Left cardiac atrium (tissue), 4 donors: ENCODE results near the gene EFL1. TPM values are rescaled to one million over a fixed set of nuclear protein-coding genes. Genes with fewer than 3 reads are reported as not detected.

Source experiments
- ATAC-seq, 2 donors: fragments of 200-7000 bp; cut with Tn5 transposase; one replicate each; pipeline ENCODE4 v1.9.1; 2020; ENCODE audit warnings: mild to moderate bottlenecking in 2 of 2, moderate library complexity in 2 of 2
- DNase-seq: peaks from one replicate; pipeline ENCODE4 v3.0.0-alpha.2; 2020
- intact Hi-C, 2 donors: fragments of 100-400 bp; cut with DNase I; formaldehyde crosslinking; loops; one replicate each; pipeline versions ENCODE4 v1.14.1 to v1.15.1; 2022 to 2023
- total RNA-seq, 2 donors: library from RNA; stranded (reverse); fragmentation: NEBNext Ultra II Directional; extraction: Animal tissue kit (Norgen Biotek cat#: 25700); gene quantifications; one replicate each; pipeline ENCODE4 v1.2.1, GENCODE V29; 2021
- donor health status: DM: no; HTN: yes; CAD: no.
- donor health status: DM: no; HTN: yes; CAD: no; lungs with severe emphysema.
- donor health status: DM: yes; HTN: yes; CAD: no.
- donor health status: Dilated cardiomyopathy.

Gene EFL1
- total RNA-seq, 2 donors from 2014 or later, result 10.5 to 11.7 TPM

- DNase-seq, result no peak
- peak in 1 of 2 donors; percentile 64 for ATAC-seq
- intact Hi-C loops, result no loop called here
Measured at GRCh38 chr15:82177291-82178010, 85.1 kb downstream of the EFL1 start.

- ATAC-seq, result no peak
- intact Hi-C loops, result no loop called here
- no peak for DNase-seq
Measured at GRCh38 chr15:82176542-82176941, 86.0 kb downstream of the EFL1 start.

DNA sequence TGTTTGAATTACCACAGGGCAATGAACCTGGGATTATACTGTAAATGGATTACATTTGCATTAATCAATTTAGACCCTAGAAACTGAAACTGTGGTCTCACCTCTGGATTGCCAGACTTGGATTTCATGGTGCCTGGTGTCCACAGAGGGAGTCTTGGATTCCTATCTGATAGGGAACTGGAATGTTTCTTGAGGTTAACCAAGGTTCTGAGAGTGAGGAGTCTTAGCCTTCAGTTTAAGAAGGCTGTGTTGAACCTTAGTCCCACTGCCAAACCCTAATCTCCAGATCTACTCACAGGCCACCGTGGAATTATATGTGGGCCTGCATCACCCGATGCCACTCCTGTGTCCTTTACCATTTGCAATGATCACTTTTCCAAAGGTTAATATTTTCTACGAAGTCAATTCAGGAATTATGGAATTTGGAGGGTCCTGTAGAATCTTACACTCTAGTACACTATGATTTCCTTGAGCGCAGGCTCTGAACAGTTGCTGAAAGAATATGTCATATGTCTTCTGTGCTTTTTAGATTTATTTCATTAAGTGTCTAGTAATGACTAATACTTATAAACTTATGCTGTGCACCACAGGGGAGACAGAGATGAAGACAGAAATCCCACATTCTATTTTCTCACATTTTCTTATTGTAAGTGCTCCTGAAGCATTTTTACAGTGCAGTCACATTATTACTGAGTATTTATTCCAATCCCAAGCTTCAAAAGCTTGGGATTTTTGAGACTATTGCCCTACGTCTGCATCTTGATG lies 87.9 kb downstream of the EFL1 start:
- intact Hi-C loops, result no loop called here
- ATAC-seq (no peak), DNase-seq (no peak)

DNA sequence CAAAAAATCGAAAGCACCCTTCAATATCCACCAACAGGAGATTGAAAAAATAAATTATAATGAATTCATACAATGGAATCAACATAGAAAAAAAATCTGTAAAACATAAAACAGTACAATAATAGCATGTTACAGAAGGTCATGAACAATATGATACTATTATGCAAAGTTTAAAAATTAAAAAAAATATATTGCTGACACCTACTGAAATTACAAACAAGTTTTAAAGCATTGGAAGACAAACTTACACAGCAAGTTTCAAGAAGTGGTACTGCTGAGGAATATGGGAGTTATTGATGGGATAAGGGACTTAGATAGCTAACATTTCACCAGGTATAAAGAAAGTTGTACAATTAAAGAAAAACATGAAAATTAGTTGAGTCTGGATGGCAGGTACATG lies 89.4 kb downstream of the EFL1 start:
- ATAC-seq (no peak), DNase-seq (no peak)
- intact Hi-C loops, result no loop called here

DNA sequence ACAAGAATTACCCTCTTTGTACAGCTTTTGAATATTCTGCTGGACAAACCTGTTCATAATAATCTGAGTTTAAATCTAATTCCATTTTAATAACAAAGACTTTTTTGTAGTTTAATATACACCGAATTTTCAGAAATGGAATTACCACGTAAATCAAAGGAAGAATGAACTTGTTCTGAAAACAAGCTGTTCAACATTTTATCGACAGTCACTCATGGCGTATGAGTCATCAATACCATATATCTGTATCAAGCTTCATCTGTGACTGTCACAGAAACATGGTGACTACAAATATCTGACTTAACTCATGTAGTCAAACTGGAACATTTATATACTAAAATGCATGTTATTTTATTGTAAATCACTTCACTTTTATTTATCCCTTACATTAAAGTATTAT lies 90.0 kb downstream of the EFL1 start:
- no peak for ATAC-seq
- intact Hi-C loops, result no loop called here
- DNase-seq, result no peak

- DNase-seq (no peak), ATAC-seq (no peak)
- intact Hi-C loops, result no loop called here
Measured at GRCh38 chr15:82168757-82169156, 93.8 kb downstream of the EFL1 start.

DNA sequence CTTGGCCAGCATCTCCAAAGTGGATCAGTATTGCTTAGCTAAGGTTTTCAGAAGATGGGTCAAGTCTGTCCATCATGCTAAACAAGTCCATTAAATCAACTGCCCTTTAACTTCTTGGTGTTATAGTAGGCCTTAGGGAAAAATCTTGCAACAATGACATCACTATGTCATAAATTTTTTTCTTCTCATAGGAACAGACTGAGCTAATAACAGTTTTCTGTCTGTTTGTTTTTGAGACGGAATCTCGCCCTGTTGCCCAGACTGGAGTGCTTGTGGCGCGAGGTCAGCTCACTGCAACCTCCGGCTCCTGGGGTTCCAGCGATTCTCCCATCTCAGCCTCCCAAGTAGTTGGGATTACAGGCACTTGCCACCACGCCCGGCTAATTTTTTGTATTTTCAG lies 94.2 kb downstream of the EFL1 start:
- ATAC-seq (no peak), DNase-seq (no peak)
- intact Hi-C loops, result no loop called here

DNA sequence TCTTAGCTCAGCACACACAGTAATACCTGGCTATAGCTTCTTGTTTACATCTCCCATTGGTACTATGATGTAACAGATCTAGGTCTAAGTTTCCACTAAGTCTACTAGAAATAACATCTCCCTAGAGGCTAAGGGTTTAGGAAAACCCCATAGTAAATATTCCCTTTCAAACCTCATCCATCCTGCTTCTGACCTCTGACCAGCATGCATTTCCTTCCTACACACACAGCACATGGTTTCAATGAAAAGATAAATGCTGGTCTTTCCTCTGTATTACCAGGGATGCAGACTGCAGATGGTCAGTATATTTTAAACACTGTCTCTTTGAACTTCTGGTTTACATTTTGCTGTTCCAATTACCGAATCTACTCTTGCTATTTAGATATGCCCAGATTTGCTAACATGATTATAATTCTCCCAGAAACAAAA lies 96.6 kb downstream of the EFL1 start:
- DNase-seq, result no peak
- intact Hi-C loops, result no loop called here
- ATAC-seq, result no peak

- intact Hi-C loops, result no loop called here
- DNase-seq, result no peak
- ATAC-seq, result peak in 1 of 2 donors; percentile 95
Measured at GRCh38 chr15:82159922-82160321, 102.6 kb downstream of the EFL1 start.

DNA sequence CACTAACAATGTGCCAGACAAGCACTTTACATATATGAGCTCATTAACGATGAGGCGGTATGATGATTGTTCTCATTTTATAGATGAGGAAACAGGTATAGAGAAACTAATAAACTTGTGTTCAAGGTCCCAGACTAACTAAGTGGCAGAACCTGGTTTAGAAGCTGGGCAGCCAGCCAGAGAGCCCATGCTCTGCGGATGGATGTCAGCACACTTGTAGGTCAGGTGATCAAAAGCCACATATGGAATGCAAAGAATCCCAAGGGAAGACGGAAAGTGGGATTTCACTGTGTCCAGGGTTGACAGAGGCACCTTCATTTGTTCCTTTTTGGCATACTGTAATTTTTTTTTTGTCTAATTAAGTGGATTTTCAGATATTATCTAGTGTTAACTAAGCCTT lies 103.7 kb downstream of the EFL1 start:
- DNase-seq, result no peak
- no peak for ATAC-seq
- intact Hi-C loops, result no loop called here

DNA sequence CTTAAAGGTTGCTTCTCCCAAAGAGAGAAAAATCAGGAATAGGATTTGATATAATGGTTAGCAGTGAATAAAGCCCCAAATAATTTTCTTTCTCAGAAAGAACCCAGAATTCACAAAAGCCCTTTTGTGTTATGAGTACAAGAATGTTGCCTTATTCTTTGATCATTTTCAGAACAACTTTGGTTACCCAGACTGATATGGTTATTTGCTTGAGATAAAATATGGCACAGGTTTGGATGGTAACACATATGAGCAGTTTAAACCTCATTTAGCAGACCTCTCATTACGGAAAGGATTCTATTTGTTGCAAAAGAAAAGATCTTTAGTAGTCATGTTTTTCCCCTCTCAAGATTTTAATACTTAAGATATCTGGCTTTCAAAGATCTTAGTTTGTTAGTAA lies 111.9 kb downstream of the EFL1 start:
- intact Hi-C loops, result no loop called here
- no peak for DNase-seq

DNA sequence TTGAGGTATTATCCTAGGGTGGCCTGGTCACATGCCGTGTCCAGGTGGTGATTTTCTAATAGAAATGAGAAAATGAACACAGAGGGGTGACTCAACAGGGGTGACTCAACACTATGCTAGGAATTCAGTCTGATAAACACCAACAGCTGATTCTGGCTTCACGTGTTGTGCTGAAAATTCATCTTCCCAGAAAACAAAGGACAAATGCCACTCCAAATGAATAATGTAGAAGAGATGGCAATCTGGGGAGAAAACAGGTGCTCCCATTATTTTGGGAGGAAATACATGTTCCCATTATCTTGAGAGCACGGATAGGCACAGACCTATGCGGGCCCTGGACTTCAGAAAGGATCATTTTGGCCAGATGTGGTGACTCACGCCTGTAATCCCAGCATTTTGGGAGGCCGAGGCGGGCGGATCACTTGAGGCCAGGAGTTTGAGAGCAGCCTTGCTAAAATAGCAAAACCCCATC lies 115.5 kb downstream of the EFL1 start:
- peak in 1 of 2 donors; percentile 84 for ATAC-seq

More for the DNA sequence above, 111.9 kb downstream of the EFL1 start:
- ATAC-seq, result no peak

DNA sequence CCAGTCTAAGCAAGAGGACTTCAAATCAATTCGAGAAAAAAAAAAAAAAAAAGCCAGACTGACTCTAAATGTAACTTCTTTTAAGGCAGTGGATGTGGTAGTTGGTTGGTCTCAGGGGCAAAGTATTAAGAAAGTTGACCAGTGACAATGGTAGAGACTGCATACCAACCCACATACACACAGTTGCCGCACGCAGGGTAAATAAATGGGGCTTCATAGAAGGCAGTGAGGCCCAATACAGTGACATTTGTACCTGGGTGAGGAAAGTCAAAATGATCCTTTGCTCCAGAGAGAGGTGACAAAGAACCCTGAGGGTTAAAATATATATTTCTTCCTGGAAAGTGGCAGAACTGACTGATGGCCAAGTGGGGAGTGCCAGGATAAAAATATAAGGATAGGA lies 116.0 kb downstream of the EFL1 start:
- DNase-seq, result no peak
- no peak for ATAC-seq
- intact Hi-C loops, result no loop called here

More for the DNA sequence above, 115.5 kb downstream of the EFL1 start:
- intact Hi-C loops, result no loop called here
- no peak for DNase-seq

- no peak for DNase-seq
- ATAC-seq, result no peak
- intact Hi-C loops, result loop anchor here in 1 of 2 donors (5.0 kb wide), 1 partner anchor 661 kb away; no protein-coding TSS in a partner anchor
Measured at GRCh38 chr15:82143390-82144385, 118.8 kb downstream of the EFL1 start.

DNA sequence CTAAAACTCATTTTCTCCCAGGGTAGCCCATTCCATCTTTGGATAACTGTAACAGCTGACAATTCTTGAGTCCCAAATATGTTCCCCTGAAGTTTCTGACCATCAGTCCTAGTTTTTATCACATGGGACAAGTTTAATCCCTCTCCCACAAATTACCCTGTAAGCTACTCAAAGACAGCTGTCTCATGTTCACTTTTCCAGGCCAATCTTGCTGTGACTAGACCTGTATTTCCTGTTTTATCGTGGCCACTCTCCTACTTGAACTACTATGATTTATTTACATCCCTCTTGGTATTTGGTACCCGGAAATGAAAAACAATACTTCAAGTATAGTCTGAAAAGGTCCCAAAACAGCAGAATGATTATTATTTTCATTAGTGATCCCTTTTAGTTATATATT lies 121.6 kb downstream of the EFL1 start:
- ATAC-seq, result no peak
- no peak for DNase-seq
- intact Hi-C loops, result loop anchor here in 1 of 2 donors (5.0 kb wide), 1 partner anchor 659 kb away; no protein-coding TSS in a partner anchor

DNA sequence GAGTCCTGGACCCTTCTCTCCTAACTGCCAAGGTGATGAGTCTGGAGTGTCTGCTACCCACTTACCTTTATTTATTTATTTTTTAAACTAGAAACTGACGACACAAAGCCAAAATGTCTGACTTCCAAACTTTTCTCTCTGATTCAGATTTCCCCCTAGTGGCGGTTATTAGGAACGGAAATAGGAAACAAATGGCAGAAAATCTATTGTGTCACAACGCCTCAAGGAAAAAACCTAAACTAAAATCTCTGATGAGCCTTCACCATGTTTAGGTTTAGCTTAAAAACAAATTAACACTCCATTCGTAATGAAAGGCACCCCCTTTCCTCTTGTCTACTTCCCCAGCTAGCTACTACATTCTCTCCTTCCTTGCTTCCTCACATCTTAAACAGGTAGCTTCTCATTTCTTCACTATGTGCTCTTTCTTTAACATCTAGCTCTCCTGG lies 122.7 kb downstream of the EFL1 start:
- DNase-seq (no peak), ATAC-seq (peak in 1 of 2 donors; percentile 30)
- intact Hi-C loops, result loop anchor here in 1 of 2 donors (5.0 kb wide), 1 partner anchor 658 kb away; no protein-coding TSS in a partner anchor

DNA sequence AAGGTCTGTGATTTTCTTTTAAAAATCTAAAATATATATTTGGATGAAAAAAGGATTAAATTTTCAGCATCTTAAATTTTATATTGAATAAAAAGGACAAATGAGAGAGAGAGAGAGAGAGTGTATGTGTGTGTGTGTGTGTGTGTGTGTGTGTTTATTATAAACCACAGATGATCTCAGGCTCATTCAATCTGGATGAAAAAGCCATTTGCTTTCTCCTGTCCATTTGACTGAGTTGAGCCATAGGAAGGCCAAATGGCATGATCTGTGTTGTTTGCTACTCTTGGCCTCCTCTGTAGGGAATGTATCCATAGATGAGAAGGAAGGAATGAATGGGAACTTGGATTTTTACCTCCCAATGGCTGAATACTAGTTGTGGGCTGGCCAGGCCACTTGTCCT lies 124.2 kb downstream of the EFL1 start:
- ATAC-seq (no peak), DNase-seq (no peak)
- intact Hi-C loops, result no loop called here

DNA sequence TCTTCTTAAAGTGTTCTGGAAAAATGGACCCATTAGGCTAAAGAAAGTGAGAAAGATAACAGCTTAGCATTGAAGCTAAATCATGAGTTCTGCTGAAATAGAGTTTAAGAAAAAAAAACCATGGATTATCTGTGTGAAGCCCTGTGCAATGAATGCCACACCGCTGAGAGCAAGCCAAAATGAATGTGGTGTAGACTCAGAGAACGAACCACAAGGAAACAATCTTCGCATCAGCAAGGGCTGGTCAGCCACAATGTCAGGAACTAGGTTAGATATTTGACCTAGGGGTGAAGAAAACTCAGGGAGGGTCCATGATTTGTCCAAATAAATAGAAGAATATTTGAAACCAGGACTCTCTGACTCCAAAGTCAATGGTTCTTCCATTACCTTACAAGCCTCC lies 125.3 kb downstream of the EFL1 start:
- no peak for ATAC-seq
- intact Hi-C loops, result no loop called here
- no peak for DNase-seq

DNA sequence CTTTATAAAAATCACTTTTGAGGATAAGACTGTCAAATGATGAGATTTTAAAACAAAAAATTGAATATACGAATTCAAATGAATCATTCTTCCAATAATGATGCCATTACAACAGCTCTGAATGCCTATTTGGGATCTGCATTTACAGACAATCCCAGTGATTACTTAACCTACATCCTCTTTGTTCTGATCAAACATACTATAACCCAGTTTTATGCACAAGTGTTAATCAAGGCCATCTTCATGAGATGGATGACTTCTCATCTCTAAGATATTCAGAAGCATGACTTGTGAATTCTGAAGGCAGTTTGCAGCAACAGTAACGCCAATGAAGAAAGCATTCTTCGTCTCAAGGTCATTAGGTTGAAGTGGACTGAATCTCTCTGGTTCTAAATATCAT lies 126.4 kb downstream of the EFL1 start:
- ATAC-seq (no peak), DNase-seq (no peak)
- intact Hi-C loops, result no loop called here
